GM12872 (cell line): ENCODE data around the gene TRAK1.

ENCODE experiments used
- CTCF ChIP-seq: IDR thresholded peaks from 3 replicates; pipeline ENCODE4 v1.5.1; 2011; ENCODE audit warnings: low read depth, mild to moderate bottlenecking, low read length, moderate library complexity; ENCODE audit not compliant: insufficient read depth

TRAK1 gene

GRCh38 chr3:42166214-42166613 lies 75.1 kb downstream of the TRAK1 start:
- no peak for TF ChIP-seq CTCF

- no peak for TF ChIP-seq CTCF
Observed at GRCh38 chr3:42166662-42167300, 75.6 kb downstream of the TRAK1 start.

GRCh38 chr3:42169579-42170120 lies 78.5 kb downstream of the TRAK1 start:
- TF ChIP-seq CTCF: no peak

GRCh38 chr3:42172047-42172654 lies 81.0 kb downstream of the TRAK1 start:
- no peak for TF ChIP-seq CTCF

GRCh38 chr3:42173307-42173706 lies 82.2 kb downstream of the TRAK1 start:
- TF ChIP-seq CTCF: no peak

- TF ChIP-seq CTCF: no peak
Observed at GRCh38 chr3:42174679-42175385, 83.7 kb downstream of the TRAK1 start.
